DND-41 (cell line): ENCODE measurements around the gene ZFAND5.

Experiments
- CTCF ChIP-seq: IDR thresholded peaks from 2 replicates; pipeline ENCODE4 v1.5.1; 2012; ENCODE audit warnings: borderline replicate concordance, low read length, moderate library complexity, mild to moderate bottlenecking; ENCODE audit not compliant: poor library complexity, severe bottlenecking; ENCODE audit errors: extremely low read depth
- EZH2 ChIP-seq: IDR thresholded peaks from 3 replicates; pipeline ENCODE4 v1.6.1; 2012; ENCODE audit warnings: borderline replicate concordance, low read depth, mild to moderate bottlenecking, moderate library complexity, low read length, inconsistent platforms; ENCODE audit not compliant: severe bottlenecking

- no peak for TF ChIP-seq CTCF
- TF ChIP-seq EZH2: no peak
Observed at GRCh38 chr9:72363908-72364678, 915 bp downstream of the ZFAND5 start.
